ENCODE results near the gene CCBE1.

CCBE1 gene

GRCh38 chr18:59612381-59612780, 84.8 kb downstream of the CCBE1 start:
- no peak for DNase-seq

GRCh38 chr18:59610546-59611140, 86.6 kb downstream of the CCBE1 start:
- no peak for DNase-seq

- no peak for DNase-seq
These were observed 87.6 kb downstream of the CCBE1 start for GRCh38 chr18:59609654-59610053.

- no peak for DNase-seq
These were observed 89.8 kb downstream of the CCBE1 start for GRCh38 chr18:59607471-59607870.

GRCh38 chr18:59607078-59607379, 90.2 kb downstream of the CCBE1 start:
- no peak for DNase-seq

GRCh38 chr18:59606193-59607077, 90.8 kb downstream of the CCBE1 start:
- no peak for DNase-seq

GRCh38 chr18:59605633-59606192, 91.5 kb downstream of the CCBE1 start:
- DNase-seq = no peak

- no peak for DNase-seq
These were observed 92.3 kb downstream of the CCBE1 start for GRCh38 chr18:59604877-59605276.

GRCh38 chr18:59597049-59597448, 100.2 kb downstream of the CCBE1 start:
- DNase-seq = no peak

- DNase-seq = no peak
These were observed 103.9 kb downstream of the CCBE1 start for GRCh38 chr18:59593291-59593717.

GRCh38 chr18:59592624-59593023, 104.6 kb downstream of the CCBE1 start:
- no peak for DNase-seq

GRCh38 chr18:59582395-59582794, 114.8 kb downstream of the CCBE1 start:
- no peak for DNase-seq

- DNase-seq = no peak
These were observed 117.7 kb downstream of the CCBE1 start for GRCh38 chr18:59579509-59579908.

- no peak for DNase-seq
These were observed 119.9 kb downstream of the CCBE1 start for GRCh38 chr18:59577386-59577655.

GRCh38 chr18:59576541-59577385, 120.5 kb downstream of the CCBE1 start:
- DNase-seq = no peak

GRCh38 chr18:59575995-59576394, 121.2 kb downstream of the CCBE1 start:
- no peak for DNase-seq

GRCh38 chr18:59573962-59574361, 123.3 kb downstream of the CCBE1 start:
- DNase-seq = no peak

- no peak for DNase-seq
These were observed 125.3 kb downstream of the CCBE1 start for GRCh38 chr18:59571902-59572301.

- DNase-seq = no peak
These were observed 126.4 kb downstream of the CCBE1 start for GRCh38 chr18:59570796-59571195.

GRCh38 chr18:59570101-59570775, 127.0 kb downstream of the CCBE1 start:
- DNase-seq = no peak

- no peak for DNase-seq
These were observed 127.8 kb downstream of the CCBE1 start for GRCh38 chr18:59569390-59569791.

GRCh38 chr18:59567431-59567830, 129.8 kb downstream of the CCBE1 start:
- DNase-seq = no peak

GRCh38 chr18:59566533-59566971, 130.7 kb downstream of the CCBE1 start:
- no peak for DNase-seq

Measured in NCI-H2107 (cell line).